Suprapubic skin (tissue), 4 donors: ENCODE results near the gene NAA40.

Experiments
- CTCF ChIP-seq, 2 donors: fragments of 200-600 bp in 1 of 2; fragments of 450-650 bp in 1 of 2; sonication (generic) in 1 of 2; IDR thresholded peaks; one replicate each; pipeline ENCODE4 v1.5.1; 2016 to 2019; ENCODE audit warnings: antibody characterized with exemption in 2 of 2, mild to moderate bottlenecking in 1 of 2, moderate library complexity in 1 of 2
- EP300 ChIP-seq: sonication (generic); formaldehyde crosslinking; IDR thresholded peaks from one replicate; pipeline ENCODE4 v1.6.1; 2017; ENCODE audit warnings: antibody characterized with exemption
- POLR2A ChIP-seq, 2 donors: fragments of 450-650 bp; IDR thresholded peaks; one replicate each; pipeline ENCODE4 v1.6.1; 2017; ENCODE audit warnings: antibody characterized with exemption in 2 of 2, mild to moderate bottlenecking in 2 of 2, moderate library complexity in 2 of 2
- POLR2AphosphoS5 ChIP-seq, 3 donors: sonication (generic); formaldehyde crosslinking; IDR thresholded peaks; one replicate each; pipeline ENCODE4 v1.6.1; 2017; ENCODE audit warnings: antibody characterized with exemption in 3 of 3

- no peak for TF ChIP-seq POLR2A (IDR thresholded peaks at IDR 0.05)
- TF ChIP-seq CTCF (IDR thresholded peaks at IDR 0.05): no peak
- no peak for TF ChIP-seq POLR2AphosphoS5 (IDR thresholded peaks at IDR 0.05)
- no peak for TF ChIP-seq EP300
These were observed 33.6 kb upstream of the NAA40 start for GRCh38 chr11:63905179-63905578.
